ENCODE results near the gene TSSK2. TPM values are rescaled to one million over a fixed set of nuclear protein-coding genes. Genes with fewer than 3 reads are reported as not detected.
"Not testable (repeated sequence)": the region's sequence is repeated elsewhere in the genome, so short reads cannot be mapped to it uniquely, and the experiment has no call there.

Gene TSSK2
- total RNA-seq, result not detected

- ATAC-seq, result no peak
These were observed at the start of gene TSSK2 for GRCh38 chr22:19130959-19131684. TSSK2 (plus strand) TSS chr22:19131308; CDS start chr22:19131400, 92 bp downstream.

GRCh38 chr22:19081351-19081750, 49.8 kb upstream of the TSSK2 start:
- no peak for ATAC-seq

- no peak for ATAC-seq
These were observed 49.0 kb upstream of the TSSK2 start for GRCh38 chr22:19082101-19082500.

- ATAC-seq, result no peak
These were observed 48.3 kb upstream of the TSSK2 start for GRCh38 chr22:19082793-19083192.

GRCh38 chr22:19084126-19084525, 47.0 kb upstream of the TSSK2 start:
- ATAC-seq, result not testable (repeated sequence)

GRCh38 chr22:19084586-19084985, 46.5 kb upstream of the TSSK2 start:
- ATAC-seq, result not testable (repeated sequence)

GRCh38 chr22:19085233-19085718, 45.8 kb upstream of the TSSK2 start:
- peak; percentile 31 for ATAC-seq

GRCh38 chr22:19086417-19086816, 44.7 kb upstream of the TSSK2 start:
- peak; percentile 51 for ATAC-seq

- ATAC-seq, result no peak
These were observed 44.2 kb upstream of the TSSK2 start for GRCh38 chr22:19086896-19087295.

- peak; percentile 12 for ATAC-seq
These were observed 42.1 kb upstream of the TSSK2 start for GRCh38 chr22:19088866-19089595.

GRCh38 chr22:19090183-19090582, 40.9 kb upstream of the TSSK2 start:
- ATAC-seq, result no peak

- no peak for ATAC-seq
These were observed 40.5 kb upstream of the TSSK2 start for GRCh38 chr22:19090586-19091127.

GRCh38 chr22:19092725-19093124, 38.4 kb upstream of the TSSK2 start:
- ATAC-seq, result no peak

GRCh38 chr22:19094393-19094997, 36.6 kb upstream of the TSSK2 start:
- ATAC-seq, result no peak

GRCh38 chr22:19096555-19096954, 34.6 kb upstream of the TSSK2 start:
- ATAC-seq, result no peak

- ATAC-seq, result no peak
These were observed 33.6 kb upstream of the TSSK2 start for GRCh38 chr22:19097518-19097917.

- no peak for ATAC-seq
These were observed 33.0 kb upstream of the TSSK2 start for GRCh38 chr22:19098157-19098556.

GRCh38 chr22:19103880-19104821, 27.0 kb upstream of the TSSK2 start:
- no peak for ATAC-seq

- no peak for ATAC-seq
These were observed 25.7 kb upstream of the TSSK2 start for GRCh38 chr22:19105456-19105855.

- ATAC-seq, result no peak
These were observed 25.0 kb upstream of the TSSK2 start for GRCh38 chr22:19105867-19106802.

All from esophagus mucosa (tissue), 1 donor.